Measurements from ENCODE around the gene REC114. TPM values are rescaled to one million over a fixed set of nuclear protein-coding genes. Genes with fewer than 3 reads are reported as not detected.

The REC114 gene
- total RNA-seq, 1 experiment from 2014 or later: not detected

DNA sequence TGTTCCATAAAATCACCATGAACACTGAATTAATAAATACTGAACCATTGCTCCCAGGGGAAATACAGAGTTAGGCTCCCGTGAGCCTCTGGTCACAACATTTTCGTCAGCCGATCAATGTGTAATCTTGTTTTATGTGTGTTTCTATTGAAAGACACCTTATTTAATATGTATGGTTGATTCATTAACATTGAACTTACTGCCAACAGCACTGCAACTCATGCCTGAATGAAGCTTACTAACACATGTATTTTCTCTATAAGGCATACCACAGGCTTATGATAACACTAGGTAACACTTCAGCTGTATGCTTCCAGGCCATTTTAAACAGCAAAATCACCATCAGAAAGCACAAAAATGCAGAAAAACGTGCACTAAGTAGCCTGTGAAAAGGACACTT is 9.1 kb upstream of the REC114 start:
- H2AFZ ChIP-seq (ENCODE audit: low read depth, low read length, poor library complexity, severe bottlenecking): no peak overlapping the region
- CTCF ChIA-PET: no interaction called here

DNA sequence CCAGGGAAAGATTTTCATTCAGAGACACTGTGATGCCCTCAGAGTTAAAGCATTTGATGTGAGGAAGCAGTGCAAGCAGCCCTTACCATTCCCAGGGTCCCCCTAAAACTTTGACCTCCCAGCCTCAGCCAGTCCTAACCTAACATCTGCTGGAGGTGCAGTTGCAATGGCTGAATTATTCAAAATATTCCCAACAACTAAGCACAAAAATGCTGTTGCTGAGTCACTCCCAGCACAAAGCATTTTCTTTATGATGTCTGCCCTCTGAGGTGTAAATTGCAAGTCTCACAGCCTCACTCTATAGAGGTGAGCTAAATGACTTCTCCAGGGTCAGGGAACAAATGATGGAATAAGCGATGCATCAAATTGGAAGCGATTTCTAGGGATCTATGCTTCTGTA is 6.4 kb upstream of the REC114 start:
- Histone ChIP-seq H3K9me3 (ENCODE audit: control insufficient read depth in 1 of 2, insufficient read depth in 1 of 2, low read depth in 1 of 2, low read length in 2 of 2) (no peaks in the 10 kb centered on the region), H3K4me2 (ENCODE audit: low read length) (no peak overlapping the region), H3K27me3 (ENCODE audit: insufficient read depth, low read length) (peaks cover 31% of the 10 kb centered on the region; the same call in 1 of the 2 replicates), H3K36me3 (ENCODE audit: control insufficient read depth in 1 of 2, insufficient read depth in 2 of 2, low read length in 2 of 2) (no peaks in the 10 kb centered on the region), H3K4me1 (ENCODE audit: control insufficient read depth in 1 of 2, insufficient read depth in 2 of 2, low read length in 2 of 2) (no peaks in the 10 kb centered on the region), H3K9ac (ENCODE audit: low read length) (no peak overlapping the region), H2AFZ (ENCODE audit: low read depth, low read length, poor library complexity, severe bottlenecking) (no peak overlapping the region), H3K4me3 (replicated peaks in 1 of 2; ENCODE audit: low read depth in 1 of 2, low read length in 2 of 2) (no peak overlapping the region), H3K9me2 (ENCODE audit: insufficient read depth) (no peaks in the 10 kb centered on the region), H3K27ac (ENCODE audit: low read depth, low read length) (no peak overlapping the region), H3K79me2 (ENCODE audit: insufficient read depth, low read length) (no peaks in the 10 kb centered on the region), H4K20me1 (ENCODE audit: insufficient read depth) (no peaks in the 10 kb centered on the region)
- ATAC-seq (no peak), DNase-seq (ENCODE audit: low read depth, low spot score) (no peak)
- ChIA-PET CTCF (no interaction called here), POLR2A (no interaction called here), RAD21 (ENCODE audit: low non-redundant PET in 1 of 2, low total read pairs in 2 of 2, uncharacterized antibody in 2 of 2, unreplicated experiment in 2 of 2) (no interaction called here)
- TF ChIP-seq, protein P1, sequence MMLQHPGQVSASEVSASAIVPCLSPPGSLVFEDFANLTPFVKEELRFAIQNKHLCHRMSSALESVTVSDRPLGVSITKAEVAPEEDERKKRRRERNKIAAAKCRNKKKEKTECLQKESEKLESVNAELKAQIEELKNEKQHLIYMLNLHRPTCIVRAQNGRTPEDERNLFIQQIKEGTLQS (IDR thresholded peaks at IDR 0.05): no peak
- TF ChIP-seq TCF7L2 (IDR thresholded peaks at IDR 0.05; ENCODE audit: borderline replicate concordance, extremely low read depth, insufficient read depth, insufficient read length) (no peak), SIN3A (IDR thresholded peaks at IDR 0.05; ENCODE audit: low read depth) (no peak), RAD21 (IDR thresholded peaks at IDR 0.05; ENCODE audit: low read depth) (no peak), POLR2A (IDR thresholded peaks at IDR 0.05; ENCODE audit: borderline replicate concordance, extremely low read depth, insufficient read depth, insufficient read length) (no peak), EZH2phosphoT487 (IDR thresholded peaks at IDR 0.05; ENCODE audit: borderline replicate concordance) (no peak), POLR2AphosphoS5 (IDR thresholded peaks at IDR 0.05; ENCODE audit: low read depth, low read length) (no peak), CBX3 (IDR thresholded peaks at IDR 0.05; ENCODE audit: low read depth) (no peak), JUND (IDR thresholded peaks at IDR 0.05) (no peak)
- TF ChIP-seq, protein P2, sequence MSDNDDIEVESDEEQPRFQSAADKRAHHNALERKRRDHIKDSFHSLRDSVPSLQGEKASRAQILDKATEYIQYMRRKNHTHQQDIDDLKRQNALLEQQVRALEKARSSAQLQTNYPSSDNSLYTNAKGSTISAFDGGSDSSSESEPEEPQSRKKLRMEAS (IDR thresholded peaks at IDR 0.05): no peak
- TF ChIP-seq, protein P3, sequence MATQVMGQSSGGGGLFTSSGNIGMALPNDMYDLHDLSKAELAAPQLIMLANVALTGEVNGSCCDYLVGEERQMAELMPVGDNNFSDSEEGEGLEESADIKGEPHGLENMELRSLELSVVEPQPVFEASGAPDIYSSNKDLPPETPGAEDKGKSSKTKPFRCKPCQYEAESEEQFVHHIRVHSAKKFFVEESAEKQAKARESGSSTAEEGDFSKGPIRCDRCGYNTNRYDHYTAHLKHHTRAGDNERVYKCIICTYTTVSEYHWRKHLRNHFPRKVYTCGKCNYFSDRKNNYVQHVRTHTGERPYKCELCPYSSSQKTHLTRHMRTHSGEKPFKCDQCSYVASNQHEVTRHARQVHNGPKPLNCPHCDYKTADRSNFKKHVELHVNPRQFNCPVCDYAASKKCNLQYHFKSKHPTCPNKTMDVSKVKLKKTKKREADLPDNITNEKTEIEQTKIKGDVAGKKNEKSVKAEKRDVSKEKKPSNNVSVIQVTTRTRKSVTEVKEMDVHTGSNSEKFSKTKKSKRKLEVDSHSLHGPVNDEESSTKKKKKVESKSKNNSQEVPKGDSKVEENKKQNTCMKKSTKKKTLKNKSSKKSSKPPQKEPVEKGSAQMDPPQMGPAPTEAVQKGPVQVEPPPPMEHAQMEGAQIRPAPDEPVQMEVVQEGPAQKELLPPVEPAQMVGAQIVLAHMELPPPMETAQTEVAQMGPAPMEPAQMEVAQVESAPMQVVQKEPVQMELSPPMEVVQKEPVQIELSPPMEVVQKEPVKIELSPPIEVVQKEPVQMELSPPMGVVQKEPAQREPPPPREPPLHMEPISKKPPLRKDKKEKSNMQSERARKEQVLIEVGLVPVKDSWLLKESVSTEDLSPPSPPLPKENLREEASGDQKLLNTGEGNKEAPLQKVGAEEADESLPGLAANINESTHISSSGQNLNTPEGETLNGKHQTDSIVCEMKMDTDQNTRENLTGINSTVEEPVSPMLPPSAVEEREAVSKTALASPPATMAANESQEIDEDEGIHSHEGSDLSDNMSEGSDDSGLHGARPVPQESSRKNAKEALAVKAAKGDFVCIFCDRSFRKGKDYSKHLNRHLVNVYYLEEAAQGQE (IDR thresholded peaks at IDR 0.05; ENCODE audit: low read depth): no peak
- intact Hi-C loops (cut with micrococcal nuclease): no loop called here
- BruUV-seq (replicated peaks): no TSS peak

More for the DNA sequence above, 9.1 kb upstream of the REC114 start:
- RAD21 ChIA-PET (ENCODE audit: low non-redundant PET in 1 of 2, low total read pairs in 2 of 2, uncharacterized antibody in 2 of 2, unreplicated experiment in 2 of 2): no interaction called here
- H3K27me3 ChIP-seq (ENCODE audit: insufficient read depth, low read length): peaks cover 31% of the 10 kb centered on the region; the same call in 1 of the 2 replicates
- BruUV-seq (replicated peaks): no TSS peak
- H3K4me3 ChIP-seq (replicated peaks in 1 of 2; ENCODE audit: low read depth in 1 of 2, low read length in 2 of 2): no peak overlapping the region
- ATAC-seq (no peak), DNase-seq (ENCODE audit: low read depth, low spot score) (no peak)
- no peaks in the 10 kb centered on the region for H3K4me1 ChIP-seq (ENCODE audit: control insufficient read depth in 1 of 2, insufficient read depth in 2 of 2, low read length in 2 of 2)
- no peaks in the 10 kb centered on the region for H3K9me2 ChIP-seq (ENCODE audit: insufficient read depth)
- no peaks in the 10 kb centered on the region for H4K20me1 ChIP-seq (ENCODE audit: insufficient read depth)
- intact Hi-C loops (cut with micrococcal nuclease): no loop called here
- TF ChIP-seq JUND (IDR thresholded peaks at IDR 0.05) (no peak), ELF1 (IDR thresholded peaks at IDR 0.05; ENCODE audit: borderline replicate concordance, low read depth) (no peak), EZH2phosphoT487 (IDR thresholded peaks at IDR 0.05; ENCODE audit: borderline replicate concordance) (no peak), CBX3 (IDR thresholded peaks at IDR 0.05; ENCODE audit: low read depth) (no peak), EGR1 (IDR thresholded peaks at IDR 0.05; ENCODE audit: low read depth) (no peak), TCF7L2 (IDR thresholded peaks at IDR 0.05; ENCODE audit: borderline replicate concordance, extremely low read depth, insufficient read depth, insufficient read length) (no peak), EZH2 (IDR thresholded peaks at IDR 0.05) (no peak)
- TF ChIP-seq, protein P4, sequence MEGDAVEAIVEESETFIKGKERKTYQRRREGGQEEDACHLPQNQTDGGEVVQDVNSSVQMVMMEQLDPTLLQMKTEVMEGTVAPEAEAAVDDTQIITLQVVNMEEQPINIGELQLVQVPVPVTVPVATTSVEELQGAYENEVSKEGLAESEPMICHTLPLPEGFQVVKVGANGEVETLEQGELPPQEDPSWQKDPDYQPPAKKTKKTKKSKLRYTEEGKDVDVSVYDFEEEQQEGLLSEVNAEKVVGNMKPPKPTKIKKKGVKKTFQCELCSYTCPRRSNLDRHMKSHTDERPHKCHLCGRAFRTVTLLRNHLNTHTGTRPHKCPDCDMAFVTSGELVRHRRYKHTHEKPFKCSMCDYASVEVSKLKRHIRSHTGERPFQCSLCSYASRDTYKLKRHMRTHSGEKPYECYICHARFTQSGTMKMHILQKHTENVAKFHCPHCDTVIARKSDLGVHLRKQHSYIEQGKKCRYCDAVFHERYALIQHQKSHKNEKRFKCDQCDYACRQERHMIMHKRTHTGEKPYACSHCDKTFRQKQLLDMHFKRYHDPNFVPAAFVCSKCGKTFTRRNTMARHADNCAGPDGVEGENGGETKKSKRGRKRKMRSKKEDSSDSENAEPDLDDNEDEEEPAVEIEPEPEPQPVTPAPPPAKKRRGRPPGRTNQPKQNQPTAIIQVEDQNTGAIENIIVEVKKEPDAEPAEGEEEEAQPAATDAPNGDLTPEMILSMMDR (IDR thresholded peaks at IDR 0.05 in 2 of 3, conservative IDR thresholded peaks at IDR 0.05 in 1 of 3; ENCODE audit: borderline replicate concordance in 1 of 3, insufficient read depth in 1 of 3, low read depth in 2 of 3, low read length in 2 of 3): no peak
- H3K27ac ChIP-seq (ENCODE audit: low read depth, low read length): no peak overlapping the region
- POLR2A ChIA-PET: no interaction called here
- H3K79me2 ChIP-seq (ENCODE audit: insufficient read depth, low read length): no peaks in the 10 kb centered on the region
- no peaks in the 10 kb centered on the region for H3K9me3 ChIP-seq (ENCODE audit: control insufficient read depth in 1 of 2, insufficient read depth in 1 of 2, low read depth in 1 of 2, low read length in 2 of 2)
- no peak overlapping the region for H3K4me2 ChIP-seq (ENCODE audit: low read length)
- no peak overlapping the region for H3K9ac ChIP-seq (ENCODE audit: low read length)
- no peaks in the 10 kb centered on the region for H3K36me3 ChIP-seq (ENCODE audit: control insufficient read depth in 1 of 2, insufficient read depth in 2 of 2, low read length in 2 of 2)
